Astrocyte (in vitro differentiated cells and primary cell): ENCODE measurements around the gene ZFYVE27.

Source experiments
- EZH2 ChIP-seq: IDR thresholded peaks from 2 replicates; pipeline ENCODE4 v1.6.1; 2012; ENCODE audit warnings: mild to moderate bottlenecking, low read length, inconsistent platforms; ENCODE audit not compliant: insufficient read depth
- TF ChIP-seq, protein P1 (sequence below): IDR thresholded peaks from 2 replicates; pipeline ENCODE4 v1.5.1; 2011; ENCODE audit warnings: low read depth, mild to moderate bottlenecking, inconsistent platforms, low read length, moderate library complexity; ENCODE audit not compliant: insufficient read depth

DNA sequence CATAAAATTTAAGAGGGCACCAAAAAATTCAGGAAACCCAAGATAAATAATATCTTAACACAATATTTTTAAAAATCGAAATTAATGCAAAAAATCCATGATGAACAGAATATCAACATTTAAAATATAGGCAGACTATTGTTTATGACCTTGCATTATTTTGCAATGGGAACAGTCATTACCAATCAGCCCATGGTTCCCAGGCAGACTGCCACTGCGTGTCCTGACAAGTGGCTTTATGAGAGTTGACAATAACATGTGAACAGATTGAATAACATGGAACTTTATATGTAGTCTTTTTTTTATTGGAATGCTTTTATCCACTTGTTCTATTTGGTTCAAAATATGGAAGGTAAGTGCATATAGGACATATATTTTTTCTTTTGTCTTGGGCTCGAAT is 46.8 kb upstream of the ZFYVE27 start:
- TF ChIP-seq, protein P1, sequence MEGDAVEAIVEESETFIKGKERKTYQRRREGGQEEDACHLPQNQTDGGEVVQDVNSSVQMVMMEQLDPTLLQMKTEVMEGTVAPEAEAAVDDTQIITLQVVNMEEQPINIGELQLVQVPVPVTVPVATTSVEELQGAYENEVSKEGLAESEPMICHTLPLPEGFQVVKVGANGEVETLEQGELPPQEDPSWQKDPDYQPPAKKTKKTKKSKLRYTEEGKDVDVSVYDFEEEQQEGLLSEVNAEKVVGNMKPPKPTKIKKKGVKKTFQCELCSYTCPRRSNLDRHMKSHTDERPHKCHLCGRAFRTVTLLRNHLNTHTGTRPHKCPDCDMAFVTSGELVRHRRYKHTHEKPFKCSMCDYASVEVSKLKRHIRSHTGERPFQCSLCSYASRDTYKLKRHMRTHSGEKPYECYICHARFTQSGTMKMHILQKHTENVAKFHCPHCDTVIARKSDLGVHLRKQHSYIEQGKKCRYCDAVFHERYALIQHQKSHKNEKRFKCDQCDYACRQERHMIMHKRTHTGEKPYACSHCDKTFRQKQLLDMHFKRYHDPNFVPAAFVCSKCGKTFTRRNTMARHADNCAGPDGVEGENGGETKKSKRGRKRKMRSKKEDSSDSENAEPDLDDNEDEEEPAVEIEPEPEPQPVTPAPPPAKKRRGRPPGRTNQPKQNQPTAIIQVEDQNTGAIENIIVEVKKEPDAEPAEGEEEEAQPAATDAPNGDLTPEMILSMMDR: no peak
- TF ChIP-seq EZH2: no peak
